ENCODE measurements around the gene NRXN3.

DNA sequence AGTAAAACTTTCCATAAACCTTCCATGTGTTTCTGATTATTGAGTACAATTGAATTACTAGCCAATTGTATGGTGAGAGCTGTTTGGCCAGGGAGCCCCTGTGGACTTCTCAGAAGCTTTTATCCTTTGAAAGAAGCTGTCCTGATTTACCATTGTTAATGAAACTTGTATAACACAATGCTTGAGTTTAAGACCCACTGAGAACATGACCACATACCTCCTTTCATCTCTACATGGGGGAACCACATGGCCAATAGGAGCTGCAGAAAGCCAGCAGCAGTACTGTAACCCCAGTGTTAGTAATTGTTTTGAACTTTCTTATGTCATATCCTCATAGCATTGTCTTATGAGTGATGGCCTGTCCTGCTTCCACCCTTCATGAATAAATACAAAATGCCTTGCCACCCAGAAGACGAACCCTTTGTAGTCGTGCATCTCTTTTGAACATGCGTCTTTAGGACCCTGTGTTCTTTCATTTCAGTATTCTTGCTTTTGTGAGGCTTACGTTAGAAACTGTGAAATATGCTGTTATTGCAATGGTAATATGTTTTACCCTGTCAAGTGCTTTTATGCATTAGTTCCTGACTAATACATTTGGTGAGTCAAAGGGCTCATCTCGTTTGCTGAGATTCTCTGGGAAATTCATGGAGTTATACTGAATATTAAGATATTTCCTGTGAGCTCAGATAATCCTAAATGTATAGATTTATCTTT lies 815.7 kb downstream of the NRXN3 start:
- TF ChIP-seq CTCF (IDR thresholded peaks at IDR 0.05) (no peak), POLR2A (IDR thresholded peaks at IDR 0.05) (no peak), POLR2AphosphoS5 (IDR thresholded peaks at IDR 0.05) (no peak)
